ENCODE results near the gene HERC2.
"Not testable (repeated sequence)": the region's sequence is repeated elsewhere in the genome, so short reads cannot be mapped to it uniquely, and the experiment has no call there.

Gene HERC2, protein sequence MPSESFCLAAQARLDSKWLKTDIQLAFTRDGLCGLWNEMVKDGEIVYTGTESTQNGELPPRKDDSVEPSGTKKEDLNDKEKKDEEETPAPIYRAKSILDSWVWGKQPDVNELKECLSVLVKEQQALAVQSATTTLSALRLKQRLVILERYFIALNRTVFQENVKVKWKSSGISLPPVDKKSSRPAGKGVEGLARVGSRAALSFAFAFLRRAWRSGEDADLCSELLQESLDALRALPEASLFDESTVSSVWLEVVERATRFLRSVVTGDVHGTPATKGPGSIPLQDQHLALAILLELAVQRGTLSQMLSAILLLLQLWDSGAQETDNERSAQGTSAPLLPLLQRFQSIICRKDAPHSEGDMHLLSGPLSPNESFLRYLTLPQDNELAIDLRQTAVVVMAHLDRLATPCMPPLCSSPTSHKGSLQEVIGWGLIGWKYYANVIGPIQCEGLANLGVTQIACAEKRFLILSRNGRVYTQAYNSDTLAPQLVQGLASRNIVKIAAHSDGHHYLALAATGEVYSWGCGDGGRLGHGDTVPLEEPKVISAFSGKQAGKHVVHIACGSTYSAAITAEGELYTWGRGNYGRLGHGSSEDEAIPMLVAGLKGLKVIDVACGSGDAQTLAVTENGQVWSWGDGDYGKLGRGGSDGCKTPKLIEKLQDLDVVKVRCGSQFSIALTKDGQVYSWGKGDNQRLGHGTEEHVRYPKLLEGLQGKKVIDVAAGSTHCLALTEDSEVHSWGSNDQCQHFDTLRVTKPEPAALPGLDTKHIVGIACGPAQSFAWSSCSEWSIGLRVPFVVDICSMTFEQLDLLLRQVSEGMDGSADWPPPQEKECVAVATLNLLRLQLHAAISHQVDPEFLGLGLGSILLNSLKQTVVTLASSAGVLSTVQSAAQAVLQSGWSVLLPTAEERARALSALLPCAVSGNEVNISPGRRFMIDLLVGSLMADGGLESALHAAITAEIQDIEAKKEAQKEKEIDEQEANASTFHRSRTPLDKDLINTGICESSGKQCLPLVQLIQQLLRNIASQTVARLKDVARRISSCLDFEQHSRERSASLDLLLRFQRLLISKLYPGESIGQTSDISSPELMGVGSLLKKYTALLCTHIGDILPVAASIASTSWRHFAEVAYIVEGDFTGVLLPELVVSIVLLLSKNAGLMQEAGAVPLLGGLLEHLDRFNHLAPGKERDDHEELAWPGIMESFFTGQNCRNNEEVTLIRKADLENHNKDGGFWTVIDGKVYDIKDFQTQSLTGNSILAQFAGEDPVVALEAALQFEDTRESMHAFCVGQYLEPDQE (N-terminal part only)

DNA sequence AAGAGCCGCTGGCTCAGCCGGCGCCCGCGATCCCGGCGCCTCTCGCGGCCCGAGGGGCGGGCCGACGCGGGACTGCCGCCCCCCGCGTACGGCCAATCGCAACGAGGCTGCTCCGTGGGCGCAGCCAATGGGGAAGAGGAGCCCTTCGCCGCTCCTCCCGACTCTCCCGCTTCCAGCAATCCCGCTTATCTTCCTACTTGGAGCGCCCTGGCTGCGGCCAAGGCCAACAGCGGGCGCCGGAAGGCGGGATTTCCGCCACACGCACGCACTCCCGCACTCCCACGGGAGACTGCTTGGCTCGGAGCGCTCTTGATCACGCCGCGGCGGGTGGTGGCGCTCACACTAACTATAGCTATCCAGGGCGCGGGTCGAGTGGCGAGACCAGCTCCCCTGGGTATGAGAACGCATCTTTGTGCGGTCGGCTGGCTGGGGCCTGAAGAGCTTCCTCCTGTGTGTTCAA is at the start of gene HERC2:
HERC2 (minus strand) TSS at position 51 of the 460 bp plus-strand sequence. CDS start 746 bp downstream, outside the sequence.
- POLR2A ChIA-PET (ENCODE audit: low non-redundant PET); DNase-seq (ENCODE audit: low spot score); CTCF ChIA-PET: not testable (repeated sequence)
- H3K27ac ChIP-seq: peak within 1 kb of the TSS; percentile 78

DNA sequence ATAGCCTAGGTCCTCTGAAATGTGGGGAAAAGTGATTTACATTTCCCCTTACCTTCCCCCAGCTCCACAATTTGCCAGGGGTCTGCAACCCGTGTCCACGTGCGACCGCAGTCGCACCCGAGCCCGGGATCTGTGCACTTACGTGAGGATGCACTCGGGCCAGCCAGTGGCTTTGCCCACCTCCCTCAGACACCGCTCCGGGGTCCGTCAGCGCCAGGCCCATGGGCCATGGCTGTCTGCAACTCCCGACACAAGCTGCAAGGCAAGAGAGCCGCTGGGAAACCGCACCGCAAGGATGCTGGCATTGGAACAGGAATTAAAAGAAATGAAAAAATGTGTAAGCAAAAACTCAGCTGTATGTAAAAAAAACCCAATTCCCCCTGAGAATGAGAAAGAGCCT is 43.5 kb upstream of the HERC2 start:
- DNase-seq (ENCODE audit: low spot score); POLR2A ChIA-PET (ENCODE audit: low non-redundant PET); CTCF ChIA-PET; H3K27ac ChIP-seq: not testable (repeated sequence)

DNA sequence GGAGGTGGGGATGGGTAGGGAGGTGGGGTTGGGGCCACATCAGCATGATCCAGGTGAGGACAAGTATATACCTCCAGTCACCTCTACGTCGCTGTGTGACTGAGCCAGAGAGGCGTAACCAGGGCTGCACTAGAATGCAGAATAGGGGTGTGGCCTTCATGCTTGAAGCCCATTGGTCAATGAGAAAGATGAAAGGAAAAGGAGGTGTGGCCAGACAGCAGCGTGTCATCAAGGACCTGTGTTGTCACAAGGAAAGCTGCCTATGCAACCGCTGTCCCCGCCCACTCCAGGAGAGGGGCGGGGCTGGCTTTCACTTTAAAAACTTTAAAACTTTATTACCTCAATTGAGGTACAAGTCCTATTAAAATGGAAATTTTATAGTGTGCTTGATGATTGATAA is 36.0 kb upstream of the HERC2 start, which contains the start of gene GOLGA6L24:
GOLGA6L24 (minus strand) TSS at position 101 of the 400 bp plus-strand sequence; CDS start at position 40, 61 bp downstream.
- DNase-seq (ENCODE audit: low spot score); H3K27ac ChIP-seq; POLR2A ChIA-PET (ENCODE audit: low non-redundant PET); CTCF ChIA-PET: not testable (repeated sequence)

DNA sequence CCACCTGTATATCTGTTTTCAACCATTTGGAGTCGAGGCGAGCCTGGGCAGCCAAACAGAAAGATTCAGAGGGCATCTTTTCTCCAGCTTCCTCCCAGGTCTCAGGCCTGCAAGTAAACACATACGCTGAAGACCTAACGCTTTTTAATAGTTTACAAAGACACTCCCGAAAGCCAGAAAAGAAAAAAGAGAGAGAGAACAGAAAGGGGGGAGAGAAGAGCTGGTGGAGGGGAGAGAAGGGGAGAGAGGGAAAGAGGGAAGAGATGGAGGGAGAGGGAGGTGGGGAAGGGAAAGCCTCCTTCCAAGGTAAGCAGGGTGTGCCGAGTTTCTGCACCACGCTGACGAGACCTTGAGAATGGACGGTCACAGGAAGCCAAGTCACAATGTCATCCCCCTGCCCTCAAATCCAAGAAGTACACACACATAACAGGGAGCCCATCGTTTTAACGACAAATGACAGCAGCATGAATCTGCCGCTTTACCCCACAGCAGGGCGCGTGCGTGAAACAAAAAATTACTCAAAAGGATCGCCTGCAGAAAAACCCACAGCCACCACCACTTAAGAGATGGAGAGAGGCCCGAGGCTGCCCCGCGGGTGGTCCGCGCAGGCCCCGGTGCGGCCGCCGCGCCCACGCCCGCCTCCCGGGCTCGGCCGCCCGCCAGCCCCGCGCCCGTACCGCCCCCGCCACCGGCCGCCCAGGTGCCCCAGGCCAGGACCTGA is 461 bp downstream of the HERC2 start:
- CTCF ChIA-PET: interaction anchor here (0.6 kb wide), 1 partner anchor 20 kb away, joined by 3 read pairs; no protein-coding TSS in a partner anchor
- POLR2A ChIA-PET (ENCODE audit: low non-redundant PET); DNase-seq (ENCODE audit: low spot score): not testable (repeated sequence)
- peak overlapping the region; percentile 78 for H3K27ac ChIP-seq

DNA sequence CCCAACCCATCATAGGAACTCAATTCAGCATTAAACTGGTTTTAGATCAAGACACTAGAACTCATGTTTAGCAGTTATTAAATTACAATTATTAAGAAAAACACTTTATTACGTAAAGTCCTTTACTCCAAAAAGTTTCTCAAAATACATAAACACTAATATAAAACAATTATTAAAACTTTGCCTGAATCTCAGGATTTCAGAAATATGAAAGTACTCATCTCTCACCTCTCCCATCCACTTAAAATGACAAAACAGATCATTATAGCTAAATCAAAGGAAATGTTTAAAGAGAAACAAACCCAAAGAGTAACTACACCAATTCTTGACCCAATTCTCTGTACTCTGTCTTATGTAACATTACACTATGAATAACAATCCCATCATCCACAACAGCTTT is 2.3 kb downstream of the HERC2 start:
- POLR2A ChIA-PET (ENCODE audit: low non-redundant PET); H3K27ac ChIP-seq; DNase-seq (ENCODE audit: low spot score): not testable (repeated sequence)
- CTCF ChIA-PET: interaction anchor here (0.6 kb wide), 1 partner anchor 756 kb away, joined by 5 read pairs; no protein-coding TSS in a partner anchor

DNA sequence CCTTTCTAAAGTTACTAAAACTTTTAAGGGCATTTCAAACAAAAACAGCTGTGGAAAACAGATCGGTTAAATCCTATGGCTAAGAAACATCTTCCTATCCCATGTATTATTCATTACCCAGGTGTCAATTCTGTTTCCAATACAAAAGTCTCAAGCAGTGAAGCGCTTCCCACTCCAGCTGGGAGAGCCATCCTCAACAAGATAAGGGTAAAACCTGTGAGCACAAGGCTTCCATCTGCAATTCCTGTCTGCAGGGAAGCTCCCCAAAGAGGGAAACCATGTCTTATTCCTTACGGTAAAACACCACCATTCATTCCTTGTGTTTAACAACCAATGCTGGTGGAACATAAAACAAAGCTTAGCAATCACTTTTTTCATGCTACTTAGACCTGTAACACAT is 3.2 kb downstream of the HERC2 start:
- CTCF ChIA-PET; DNase-seq (ENCODE audit: low spot score); H3K27ac ChIP-seq; POLR2A ChIA-PET (ENCODE audit: low non-redundant PET): not testable (repeated sequence)

DNA sequence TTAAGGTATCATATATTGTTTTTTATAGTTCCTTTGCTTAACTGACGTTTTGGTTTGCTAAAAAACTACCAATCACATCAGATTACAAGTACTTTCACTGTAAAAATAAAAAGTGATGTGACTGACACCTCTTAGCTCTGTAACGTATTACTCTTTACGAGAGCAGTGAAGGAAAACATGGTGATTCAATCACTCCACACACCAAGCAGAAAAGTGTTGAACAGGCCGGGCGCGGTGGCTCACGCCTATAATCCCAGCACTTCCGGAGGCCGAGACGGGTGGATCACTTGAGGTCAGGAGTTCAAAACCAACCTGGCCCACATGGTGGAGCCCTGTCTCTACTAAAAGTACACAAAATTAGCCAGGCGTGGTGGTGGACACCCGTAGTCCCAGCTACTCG is 3.9 kb downstream of the HERC2 start:
- POLR2A ChIA-PET (ENCODE audit: low non-redundant PET); H3K27ac ChIP-seq; CTCF ChIA-PET; DNase-seq (ENCODE audit: low spot score): not testable (repeated sequence)

DNA sequence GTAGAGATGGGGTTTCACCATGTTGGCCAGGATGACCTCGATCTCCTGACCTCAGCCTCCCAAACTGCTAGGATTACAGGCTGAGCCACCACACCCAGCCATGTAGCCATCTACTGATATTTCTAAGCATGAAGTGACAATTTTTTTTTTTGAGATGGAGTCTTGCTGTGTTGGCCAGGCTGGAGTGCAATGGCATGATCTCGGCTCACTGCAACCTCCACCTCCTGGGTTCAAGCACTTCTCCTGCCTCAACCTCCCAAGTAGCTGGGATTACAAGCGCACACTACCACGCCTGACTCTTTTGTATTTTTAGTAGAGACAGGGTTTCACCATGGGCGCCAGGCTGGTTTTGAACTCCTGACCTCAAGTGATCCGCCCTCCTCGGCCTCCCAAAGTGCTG is 5.0 kb downstream of the HERC2 start:
- DNase-seq (ENCODE audit: low spot score); POLR2A ChIA-PET (ENCODE audit: low non-redundant PET); CTCF ChIA-PET; H3K27ac ChIP-seq: not testable (repeated sequence)

DNA sequence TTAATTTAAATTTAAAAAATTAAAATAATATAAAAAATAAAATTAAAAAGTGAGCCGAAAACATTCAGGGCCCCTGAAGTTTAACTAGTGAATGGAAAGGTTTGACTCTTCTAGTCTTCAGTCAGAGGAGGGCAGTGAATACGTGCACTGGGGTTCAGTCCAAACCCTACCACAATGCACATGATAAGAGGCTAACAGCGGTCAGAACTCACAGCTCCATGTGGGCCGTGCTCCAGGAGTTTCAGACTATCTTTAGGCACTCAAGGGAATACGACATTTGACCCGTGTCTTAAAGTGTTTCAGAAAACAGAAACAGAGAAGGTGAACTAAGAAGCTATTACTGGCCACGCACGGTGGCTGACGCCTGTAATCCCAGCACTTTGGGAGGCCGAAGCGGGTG is 11.5 kb downstream of the HERC2 start:
- DNase-seq (ENCODE audit: low spot score); POLR2A ChIA-PET (ENCODE audit: low non-redundant PET); CTCF ChIA-PET; H3K27ac ChIP-seq: not testable (repeated sequence)

DNA sequence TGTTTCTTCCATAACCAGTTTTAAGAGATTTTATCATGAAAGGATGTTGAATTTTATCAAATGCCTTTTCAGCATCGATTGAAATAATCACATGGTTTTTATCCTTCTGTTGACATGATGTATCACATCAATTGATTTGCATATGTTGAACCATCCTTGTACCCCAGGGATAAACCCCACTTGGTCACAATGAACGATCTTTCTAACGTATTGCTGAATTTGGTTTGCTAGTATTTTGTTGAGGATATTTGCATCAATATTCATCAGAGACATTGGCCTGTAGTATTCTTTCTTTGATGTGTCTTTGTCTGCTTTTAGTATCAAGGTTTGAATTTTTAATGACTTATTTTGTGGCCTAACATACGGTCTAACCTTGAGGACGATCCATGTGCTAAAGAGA is 13.3 kb downstream of the HERC2 start:
- POLR2A ChIA-PET (ENCODE audit: low non-redundant PET); CTCF ChIA-PET; H3K27ac ChIP-seq; DNase-seq (ENCODE audit: low spot score): not testable (repeated sequence)

DNA sequence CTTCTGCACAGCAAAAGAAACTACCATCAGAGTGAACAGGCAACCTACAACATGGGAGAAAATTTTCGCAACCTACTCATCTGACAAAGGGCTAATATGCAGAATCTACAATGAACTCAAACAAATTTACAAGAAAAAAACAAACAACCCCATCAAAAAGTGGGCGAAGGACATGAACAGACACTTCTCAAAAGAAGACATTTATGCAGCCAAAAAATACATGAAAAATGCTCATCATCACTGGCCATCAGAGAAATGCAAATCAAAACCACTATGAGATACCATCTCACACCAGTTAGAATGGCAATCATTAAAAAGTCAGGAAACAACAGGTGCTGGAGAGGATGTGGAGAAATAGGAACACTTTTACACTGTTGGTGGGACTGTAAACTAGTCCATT is 16.3 kb downstream of the HERC2 start:
- H3K27ac ChIP-seq; POLR2A ChIA-PET (ENCODE audit: low non-redundant PET); CTCF ChIA-PET; DNase-seq (ENCODE audit: low spot score): not testable (repeated sequence)

DNA sequence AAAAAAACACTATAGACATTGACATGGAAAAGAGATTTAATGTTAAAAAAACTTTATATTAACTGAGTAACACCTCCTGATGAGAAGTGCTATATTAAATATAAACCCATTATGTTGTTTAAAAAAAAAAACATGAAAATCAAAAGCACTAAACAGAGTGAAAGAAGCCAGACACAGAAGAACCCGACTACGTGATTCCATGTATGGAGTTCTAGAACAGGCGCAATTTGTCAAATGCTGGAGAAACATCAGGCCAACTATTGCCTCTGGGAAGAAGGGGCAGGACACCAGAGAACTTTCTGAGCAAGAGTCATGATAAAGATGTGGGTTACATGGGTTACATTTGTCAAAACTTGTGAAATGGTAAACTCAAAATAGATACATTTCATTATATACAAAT is 24.5 kb downstream of the HERC2 start:
- POLR2A ChIA-PET (ENCODE audit: low non-redundant PET); DNase-seq (ENCODE audit: low spot score); CTCF ChIA-PET: not testable (repeated sequence)

DNA sequence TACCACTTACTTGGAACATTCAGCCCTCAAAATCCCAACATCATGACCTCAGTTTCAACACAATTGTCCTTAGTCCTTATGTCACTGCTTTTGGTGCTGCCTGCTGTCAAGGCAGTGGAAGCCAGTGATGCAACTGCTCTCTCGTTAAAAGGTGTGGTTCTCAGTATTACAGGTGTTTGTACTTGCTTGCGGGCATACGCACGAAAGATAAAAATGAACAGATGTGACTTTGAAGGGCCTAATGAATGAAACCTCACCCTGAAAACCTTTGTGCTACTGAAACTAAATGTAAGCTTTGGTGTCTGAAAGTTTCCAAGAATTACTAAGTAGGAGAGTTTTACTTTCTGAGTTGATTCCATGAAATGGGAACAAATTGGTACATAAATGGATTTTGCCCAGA is 25.2 kb downstream of the HERC2 start:
- POLR2A ChIA-PET (ENCODE audit: low non-redundant PET); CTCF ChIA-PET: not testable (repeated sequence)

More for the DNA sequence above, 24.5 kb downstream of the HERC2 start:
- not testable (repeated sequence) for H3K27ac ChIP-seq

DNA sequence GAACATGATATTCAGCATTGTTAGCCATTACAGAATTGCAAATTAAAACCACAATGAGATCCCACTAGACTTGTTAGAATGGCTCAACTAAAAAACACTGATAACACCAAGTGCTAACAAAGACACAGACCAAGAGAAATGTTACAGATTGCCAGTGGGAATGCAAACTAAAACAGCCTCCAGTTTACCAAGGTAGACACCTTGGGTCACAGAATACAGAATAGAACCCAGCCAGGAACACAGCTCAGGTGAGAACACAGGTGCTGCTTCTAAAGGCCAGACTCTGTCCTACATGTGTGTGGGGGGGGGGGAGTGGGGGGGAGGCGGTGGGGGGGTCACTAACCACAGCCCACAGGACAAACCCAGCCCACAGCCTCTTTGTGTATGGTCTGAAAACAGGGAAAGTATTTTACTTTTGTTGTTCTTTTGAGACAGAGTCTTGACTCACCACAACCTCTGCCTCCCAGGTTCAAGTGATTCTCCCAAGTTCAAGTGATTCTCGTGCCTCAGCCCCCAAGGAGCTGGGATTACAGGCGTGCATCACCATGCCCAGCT is 26.9 kb downstream of the HERC2 start:
- H3K27ac ChIP-seq; POLR2A ChIA-PET (ENCODE audit: low non-redundant PET); DNase-seq (ENCODE audit: low spot score); CTCF ChIA-PET: not testable (repeated sequence)

More for the DNA sequence above, 25.2 kb downstream of the HERC2 start:
- not testable (repeated sequence) for H3K27ac ChIP-seq; DNase-seq (ENCODE audit: low spot score)

DNA sequence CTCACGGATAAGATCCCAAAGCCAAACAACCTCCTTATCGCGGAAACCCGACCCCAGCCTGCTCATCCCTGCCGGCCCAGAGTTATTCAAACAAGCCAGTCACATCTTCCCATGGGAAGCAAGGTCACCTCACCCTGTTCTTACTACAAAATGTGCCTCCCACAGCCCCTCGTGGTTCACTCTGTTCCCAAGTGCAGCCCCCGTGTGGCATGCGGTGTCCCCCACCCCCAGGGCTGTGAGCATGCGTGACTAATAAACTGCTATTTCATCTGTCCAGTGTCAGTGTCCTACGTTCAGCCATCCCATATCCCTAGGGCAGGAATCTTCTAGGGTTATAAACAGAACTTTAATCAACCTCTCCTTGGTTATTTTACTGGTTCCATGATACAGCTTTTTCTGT is 27.4 kb downstream of the HERC2 start:
- H3K27ac ChIP-seq; DNase-seq (ENCODE audit: low spot score); CTCF ChIA-PET; POLR2A ChIA-PET (ENCODE audit: low non-redundant PET): not testable (repeated sequence)

Data from RWPE1 (cell line).